ENCODE data around the gene CLDN22.

Gene CLDN22

GRCh38 chr4:183356931-183357675, 37.0 kb upstream of the CLDN22 start:
- H2BK12ac ChIP-seq (ENCODE audit: low read length), result no peak overlapping the region
- H3K4me3 ChIP-seq (ENCODE audit: low read length in 2 of 2), result no peak overlapping the region
- no peak overlapping the region for H3K4ac ChIP-seq (ENCODE audit: low read length)
- WGBS, 2 donors (ENCODE audit: extremely low coverage in 2 of 2, insufficient read length in 2 of 2, insufficient replicate concordance in 1 of 2), result no CpG with 5 or more reads among the region's 20 CpGs
- no peak overlapping the region for H3K23ac ChIP-seq (ENCODE audit: low read depth, low read length, poor library complexity)
- H3K9me3 ChIP-seq (replicated peaks in 1 of 2; ENCODE audit: control insufficient read depth in 2 of 2, insufficient read depth in 1 of 2, low read depth in 1 of 2, low read length in 2 of 2), result peaks cover 0 to 3% of the 10 kb centered on the region in 2 donors
- no peak overlapping the region for H3K4me2 ChIP-seq (ENCODE audit: insufficient read depth, low read length, poor library complexity, severe bottlenecking)
- peaks cover 0 to 2% of the 10 kb centered on the region in 2 donors for H3K4me1 ChIP-seq (ENCODE audit: control insufficient read depth in 2 of 2, insufficient read depth in 1 of 2, low read depth in 1 of 2, low read length in 2 of 2)
- no peak for DNase-seq (ENCODE audit: low spot score)
- no peak overlapping the region for H4K91ac ChIP-seq (ENCODE audit: low read depth, low read length, poor library complexity)
- H2BK120ac ChIP-seq (ENCODE audit: low read depth, low read length), result peak overlapping the region; percentile 9
- peak overlapping the region; percentile 9 for H3K14ac ChIP-seq (ENCODE audit: low read length)
- no peak overlapping the region for H2AK5ac ChIP-seq (ENCODE audit: low read depth, low read length)
- H4K8ac ChIP-seq (ENCODE audit: low read depth, low read length), result no peak overlapping the region
- H3K79me1 ChIP-seq (ENCODE audit: low read depth, low read length), result no peaks in the 10 kb centered on the region
- no peak overlapping the region for H2BK15ac ChIP-seq (ENCODE audit: low read length)
- H2BK5ac ChIP-seq (ENCODE audit: low read length), result no peak overlapping the region
- H3K18ac ChIP-seq (ENCODE audit: low read length), result no peak overlapping the region
- H3K27me3 ChIP-seq (ENCODE audit: control insufficient read depth in 3 of 3, insufficient read depth in 3 of 3, low read depth in 1 of 3, low read length in 3 of 3), result no peaks in the 10 kb centered on the region
- H3K27ac ChIP-seq (replicated peaks; ENCODE audit: low read length), result no peak overlapping the region
- no peak overlapping the region for H2AFZ ChIP-seq (ENCODE audit: low read length)
- no peak overlapping the region for H3K9ac ChIP-seq (ENCODE audit: low read depth, low read length, poor library complexity)
- H3K36me3 ChIP-seq (replicated peaks in 1 of 2; ENCODE audit: control insufficient read depth in 2 of 2, insufficient read depth in 2 of 2, low read length in 2 of 2), result no peaks in the 10 kb centered on the region

- Histone ChIP-seq H3K18ac (ENCODE audit: low read length) (peak overlapping the region; percentile 20), H2BK5ac (ENCODE audit: low read length) (no peak overlapping the region), H3K4me2 (ENCODE audit: insufficient read depth, low read length, poor library complexity, severe bottlenecking) (no peak overlapping the region), H3K4me3 (ENCODE audit: low read length in 2 of 2) (no peak overlapping the region), H2AFZ (ENCODE audit: low read length) (no peak overlapping the region), H2AK5ac (ENCODE audit: low read depth, low read length) (no peak overlapping the region), H2BK120ac (ENCODE audit: low read depth, low read length) (no peak overlapping the region), H3K14ac (ENCODE audit: low read length) (no peak overlapping the region), H3K9ac (ENCODE audit: low read depth, low read length, poor library complexity) (no peak overlapping the region), H3K27ac (replicated peaks; ENCODE audit: low read length) (no peak overlapping the region), H2BK12ac (ENCODE audit: low read length) (no peak overlapping the region), H3K36me3 (replicated peaks in 1 of 2; ENCODE audit: control insufficient read depth in 2 of 2, insufficient read depth in 2 of 2, low read length in 2 of 2) (no peaks in the 10 kb centered on the region), H3K27me3 (ENCODE audit: control insufficient read depth in 3 of 3, insufficient read depth in 3 of 3, low read depth in 1 of 3, low read length in 3 of 3) (no peaks in the 10 kb centered on the region), H3K9me3 (replicated peaks in 1 of 2; ENCODE audit: control insufficient read depth in 2 of 2, insufficient read depth in 1 of 2, low read depth in 1 of 2, low read length in 2 of 2) (peaks cover 0 to 3% of the 10 kb centered on the region in 2 donors), H3K79me1 (ENCODE audit: low read depth, low read length) (no peaks in the 10 kb centered on the region), H2BK15ac (ENCODE audit: low read length) (no peak overlapping the region), H3K4ac (ENCODE audit: low read length) (no peak overlapping the region), H3K4me1 (ENCODE audit: control insufficient read depth in 2 of 2, insufficient read depth in 1 of 2, low read depth in 1 of 2, low read length in 2 of 2) (peaks cover 0 to 2% of the 10 kb centered on the region in 2 donors), H3K23ac (ENCODE audit: low read depth, low read length, poor library complexity) (no peak overlapping the region), H4K91ac (ENCODE audit: low read depth, low read length, poor library complexity) (no peak overlapping the region), H4K8ac (ENCODE audit: low read depth, low read length) (no peak overlapping the region)
- no CpG with 5 or more reads among the region's 20 CpGs for WGBS, 2 donors (ENCODE audit: extremely low coverage in 2 of 2, insufficient read length in 2 of 2, insufficient replicate concordance in 1 of 2)
- DNase-seq (ENCODE audit: low spot score), result no peak
Measured at GRCh38 chr4:183356173-183356830, 36.2 kb upstream of the CLDN22 start.

- Histone ChIP-seq H3K23ac (ENCODE audit: low read depth, low read length, poor library complexity) (no peak overlapping the region), H2AFZ (ENCODE audit: low read length) (no peak overlapping the region), H4K8ac (ENCODE audit: low read depth, low read length) (no peak overlapping the region), H3K36me3 (replicated peaks in 1 of 2; ENCODE audit: control insufficient read depth in 2 of 2, insufficient read depth in 2 of 2, low read length in 2 of 2) (no peaks in the 10 kb centered on the region), H3K9ac (ENCODE audit: low read depth, low read length, poor library complexity) (no peak overlapping the region), H2BK120ac (ENCODE audit: low read depth, low read length) (no peak overlapping the region), H3K4me2 (ENCODE audit: insufficient read depth, low read length, poor library complexity, severe bottlenecking) (no peak overlapping the region), H3K4ac (ENCODE audit: low read length) (no peak overlapping the region), H3K27ac (replicated peaks; ENCODE audit: low read length) (no peak overlapping the region), H4K91ac (ENCODE audit: low read depth, low read length, poor library complexity) (no peak overlapping the region), H2AK5ac (ENCODE audit: low read depth, low read length) (no peak overlapping the region), H3K18ac (ENCODE audit: low read length) (no peak overlapping the region), H3K4me3 (ENCODE audit: low read length in 2 of 2) (no peak overlapping the region), H3K9me3 (replicated peaks in 1 of 2; ENCODE audit: control insufficient read depth in 2 of 2, insufficient read depth in 1 of 2, low read depth in 1 of 2, low read length in 2 of 2) (peaks cover 0 to 1% of the 10 kb centered on the region in 2 donors), H3K27me3 (ENCODE audit: control insufficient read depth in 3 of 3, insufficient read depth in 3 of 3, low read depth in 1 of 3, low read length in 3 of 3) (no peaks in the 10 kb centered on the region), H3K79me1 (ENCODE audit: low read depth, low read length) (no peaks in the 10 kb centered on the region), H2BK15ac (ENCODE audit: low read length) (no peak overlapping the region), H2BK5ac (ENCODE audit: low read length) (no peak overlapping the region), H2BK12ac (ENCODE audit: low read length) (no peak overlapping the region), H3K4me1 (ENCODE audit: control insufficient read depth in 2 of 2, insufficient read depth in 1 of 2, low read depth in 1 of 2, low read length in 2 of 2) (peaks cover 0 to 2% of the 10 kb centered on the region in 2 donors), H3K14ac (ENCODE audit: low read length) (no peak overlapping the region)
- WGBS, 2 donors (ENCODE audit: extremely low coverage in 2 of 2, insufficient read length in 2 of 2, insufficient replicate concordance in 1 of 2), result no CpG with 5 or more reads among the region's 4 CpGs
- DNase-seq (ENCODE audit: low spot score), result no peak
Measured at GRCh38 chr4:183355405-183355804, 35.3 kb upstream of the CLDN22 start.

GRCh38 chr4:183354219-183354618, 34.1 kb upstream of the CLDN22 start:
- Histone ChIP-seq H3K27ac (replicated peaks; ENCODE audit: low read length) (no peak overlapping the region), H2BK5ac (ENCODE audit: low read length) (no peak overlapping the region), H3K27me3 (ENCODE audit: control insufficient read depth in 3 of 3, insufficient read depth in 3 of 3, low read depth in 1 of 3, low read length in 3 of 3) (no peaks in the 10 kb centered on the region), H3K4me1 (ENCODE audit: control insufficient read depth in 2 of 2, insufficient read depth in 1 of 2, low read depth in 1 of 2, low read length in 2 of 2) (peaks cover 0 to 2% of the 10 kb centered on the region in 2 donors), H2AFZ (ENCODE audit: low read length) (no peak overlapping the region), H2BK15ac (ENCODE audit: low read length) (no peak overlapping the region), H3K18ac (ENCODE audit: low read length) (no peak overlapping the region), H3K36me3 (replicated peaks in 1 of 2; ENCODE audit: control insufficient read depth in 2 of 2, insufficient read depth in 2 of 2, low read length in 2 of 2) (no peaks in the 10 kb centered on the region), H2BK12ac (ENCODE audit: low read length) (no peak overlapping the region), H3K79me1 (ENCODE audit: low read depth, low read length) (no peaks in the 10 kb centered on the region), H2BK120ac (ENCODE audit: low read depth, low read length) (no peak overlapping the region), H4K91ac (ENCODE audit: low read depth, low read length, poor library complexity) (no peak overlapping the region), H3K9me3 (replicated peaks in 1 of 2; ENCODE audit: control insufficient read depth in 2 of 2, insufficient read depth in 1 of 2, low read depth in 1 of 2, low read length in 2 of 2) (peaks cover 0 to 1% of the 10 kb centered on the region in 2 donors), H3K9ac (ENCODE audit: low read depth, low read length, poor library complexity) (no peak overlapping the region), H3K4me3 (ENCODE audit: low read length in 2 of 2) (no peak overlapping the region), H2AK5ac (ENCODE audit: low read depth, low read length) (no peak overlapping the region), H3K4ac (ENCODE audit: low read length) (no peak overlapping the region), H3K23ac (ENCODE audit: low read depth, low read length, poor library complexity) (no peak overlapping the region), H3K14ac (ENCODE audit: low read length) (no peak overlapping the region), H4K8ac (ENCODE audit: low read depth, low read length) (no peak overlapping the region), H3K4me2 (ENCODE audit: insufficient read depth, low read length, poor library complexity, severe bottlenecking) (no peak overlapping the region)
- DNase-seq (ENCODE audit: low spot score), result no peak
- no CpG with 5 or more reads among the region's 9 CpGs for WGBS, 2 donors (ENCODE audit: extremely low coverage in 2 of 2, insufficient read length in 2 of 2, insufficient replicate concordance in 1 of 2)

Data from neuronal stem cell (in vitro differentiated cells).